Measurements from ENCODE around the gene TMEM187. TPM values are rescaled to one million over a fixed set of nuclear protein-coding genes. Genes with fewer than 3 reads are reported as not detected.

The TMEM187 gene
- total RNA-seq, 1 donor from 2014 or later = 14.4 TPM

DNA sequence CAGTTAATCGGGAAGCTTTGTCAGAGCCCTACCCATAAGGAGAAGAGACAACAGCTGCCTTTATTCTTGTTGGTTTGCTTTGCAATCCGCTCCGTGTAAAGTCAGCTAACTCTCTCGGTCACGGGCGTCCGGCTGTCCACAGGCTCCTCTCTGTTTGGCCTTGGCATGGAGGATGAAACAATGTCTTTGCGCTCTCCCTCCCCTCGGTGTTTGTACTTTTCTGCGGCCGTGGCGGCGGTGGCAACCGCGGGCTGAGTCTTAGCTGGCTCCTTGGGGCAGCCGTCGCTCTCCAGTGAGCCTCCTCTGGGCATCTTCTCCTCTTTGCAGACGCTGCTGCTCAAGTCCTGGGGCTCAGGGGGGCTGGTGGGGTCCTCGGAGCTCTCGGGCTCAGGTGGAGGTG lies 57.7 kb downstream of the TMEM187 start:
- Mint-ChIP-seq H3K27me3 (no peaks in the 10 kb centered on the region), H3K27ac (no peak overlapping the region), H3K4me3 (no peak overlapping the region), H3K4me1 (ENCODE audit: unreplicated experiment) (peaks cover 7% of the 10 kb centered on the region), H3K36me3 (peaks cover 4% of the 10 kb centered on the region), H3K9me3 (no peaks in the 10 kb centered on the region)
- no peak for DNase-seq (ENCODE audit: extremely low spot score, unreplicated experiment)
- TF ChIP-seq, protein P1, sequence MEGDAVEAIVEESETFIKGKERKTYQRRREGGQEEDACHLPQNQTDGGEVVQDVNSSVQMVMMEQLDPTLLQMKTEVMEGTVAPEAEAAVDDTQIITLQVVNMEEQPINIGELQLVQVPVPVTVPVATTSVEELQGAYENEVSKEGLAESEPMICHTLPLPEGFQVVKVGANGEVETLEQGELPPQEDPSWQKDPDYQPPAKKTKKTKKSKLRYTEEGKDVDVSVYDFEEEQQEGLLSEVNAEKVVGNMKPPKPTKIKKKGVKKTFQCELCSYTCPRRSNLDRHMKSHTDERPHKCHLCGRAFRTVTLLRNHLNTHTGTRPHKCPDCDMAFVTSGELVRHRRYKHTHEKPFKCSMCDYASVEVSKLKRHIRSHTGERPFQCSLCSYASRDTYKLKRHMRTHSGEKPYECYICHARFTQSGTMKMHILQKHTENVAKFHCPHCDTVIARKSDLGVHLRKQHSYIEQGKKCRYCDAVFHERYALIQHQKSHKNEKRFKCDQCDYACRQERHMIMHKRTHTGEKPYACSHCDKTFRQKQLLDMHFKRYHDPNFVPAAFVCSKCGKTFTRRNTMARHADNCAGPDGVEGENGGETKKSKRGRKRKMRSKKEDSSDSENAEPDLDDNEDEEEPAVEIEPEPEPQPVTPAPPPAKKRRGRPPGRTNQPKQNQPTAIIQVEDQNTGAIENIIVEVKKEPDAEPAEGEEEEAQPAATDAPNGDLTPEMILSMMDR (conservative IDR thresholded peaks at IDR 0.05) = no peak

DNA sequence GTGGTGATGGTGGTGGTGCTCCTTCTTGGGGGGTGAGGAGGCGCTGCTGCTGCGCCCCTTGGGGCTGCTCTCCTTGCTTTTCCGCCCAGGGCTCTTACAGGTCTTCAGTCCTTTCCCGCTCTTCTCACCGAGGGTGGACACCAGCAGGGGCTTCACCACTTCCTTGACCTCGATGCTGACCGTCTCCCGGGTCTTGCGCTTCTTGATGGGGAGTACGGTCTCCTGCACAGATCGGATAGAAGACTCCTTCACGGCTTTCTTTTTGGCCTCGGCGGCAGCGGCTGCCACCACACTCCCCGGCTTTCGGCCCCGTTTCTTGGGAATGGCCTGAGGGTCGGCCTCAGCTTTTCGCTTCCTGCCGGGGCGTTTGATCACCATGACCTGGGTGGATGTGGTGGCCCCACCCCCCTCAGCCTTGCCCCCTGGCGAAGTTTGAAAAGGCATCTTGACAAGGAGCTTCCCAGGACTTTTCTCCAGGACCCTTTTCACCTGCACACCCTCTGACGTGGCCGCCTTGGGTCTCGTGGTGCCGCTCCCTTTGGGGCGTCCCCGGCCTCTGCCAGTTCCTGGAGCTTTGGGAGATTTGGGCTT lies 58.3 kb downstream of the TMEM187 start:
- Mint-ChIP-seq H3K4me1 (ENCODE audit: unreplicated experiment) (peaks cover 3% of the 10 kb centered on the region), H3K27ac (no peak overlapping the region), H3K36me3 (peaks cover 4% of the 10 kb centered on the region), H3K4me3 (no peak overlapping the region), H3K9me3 (no peaks in the 10 kb centered on the region), H3K27me3 (no peaks in the 10 kb centered on the region)
- TF ChIP-seq, protein P1 (conservative IDR thresholded peaks at IDR 0.05) = no peak
- no peak for DNase-seq (ENCODE audit: extremely low spot score, unreplicated experiment)

DNA sequence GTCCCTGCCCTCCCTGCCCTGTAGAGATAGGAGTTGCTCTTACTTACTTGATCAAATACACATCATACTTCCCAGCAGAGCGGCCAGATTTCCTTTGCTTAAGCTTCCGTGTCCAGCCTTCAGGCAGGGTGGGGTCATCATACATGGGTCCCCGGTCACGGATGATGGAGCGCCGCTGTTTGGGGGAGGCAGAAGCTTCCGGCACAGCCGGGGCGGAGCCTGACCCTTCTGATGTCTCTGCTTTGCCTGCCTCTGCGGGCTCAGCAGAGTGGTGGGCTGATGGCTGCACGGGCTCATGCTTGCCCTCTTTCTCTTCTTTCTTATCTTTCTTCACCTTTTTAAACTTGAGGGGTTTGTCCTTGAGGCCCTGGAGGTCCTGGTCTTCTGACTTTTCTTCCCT lies 59.6 kb downstream of the TMEM187 start:
- no peaks in the 10 kb centered on the region for H3K4me1 Mint-ChIP-seq (ENCODE audit: unreplicated experiment)
- H3K9me3 Mint-ChIP-seq = no peaks in the 10 kb centered on the region
- peak overlapping the region; percentile 47 for H3K27ac Mint-ChIP-seq
- H3K27me3 Mint-ChIP-seq = no peaks in the 10 kb centered on the region
- TF ChIP-seq, protein P1 (conservative IDR thresholded peaks at IDR 0.05) = no peak
- no peak overlapping the region for H3K4me3 Mint-ChIP-seq
- H3K36me3 Mint-ChIP-seq = peaks cover 4% of the 10 kb centered on the region
- DNase-seq (ENCODE audit: extremely low spot score, unreplicated experiment) = no peak

DNA sequence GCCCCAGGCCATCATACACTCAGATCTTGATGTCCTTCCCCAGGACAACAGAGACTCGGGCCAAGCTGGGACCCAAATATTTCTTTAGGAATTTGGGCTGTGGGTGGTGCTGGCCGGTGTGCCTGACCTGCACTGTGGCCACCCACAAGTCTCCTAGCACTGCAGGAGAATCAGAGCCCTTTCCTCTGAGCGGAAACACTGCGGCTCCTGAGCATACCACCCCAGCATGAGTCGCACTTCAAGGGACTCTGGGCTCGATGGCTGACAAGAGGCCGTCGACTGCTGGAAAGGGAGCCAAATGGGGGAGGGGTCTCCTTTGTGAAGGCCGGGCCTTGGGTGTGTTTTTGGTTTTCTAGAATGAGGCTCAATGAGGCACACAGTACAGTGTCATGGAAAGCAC lies 60.1 kb downstream of the TMEM187 start:
- Mint-ChIP-seq H3K9me3 (no peaks in the 10 kb centered on the region), H3K27me3 (no peaks in the 10 kb centered on the region), H3K36me3 (peaks cover 4% of the 10 kb centered on the region), H3K27ac (no peak overlapping the region), H3K4me3 (no peak overlapping the region), H3K4me1 (ENCODE audit: unreplicated experiment) (no peaks in the 10 kb centered on the region)
- no peak for DNase-seq (ENCODE audit: extremely low spot score, unreplicated experiment)
- TF ChIP-seq, protein P1 (conservative IDR thresholded peaks at IDR 0.05) = no peak

Small RNA genes within 50 kb of the gene (microRNA-seq; reads per million reads assigned to microRNA genes)
- gene MIR3202-1 (not detected), gene MIR3202-2 (not detected), gene MIR718 (not detected)

Other genes with a start within 250 kb of the TMEM187 start
- gene BCAP31, start 248.4 kb upstream of the TMEM187 start, total RNA-seq (ENCODE audit: low replicate concordance) = 160 and 223 TPM in 2 replicates
- gene ABCD1, start 247.9 kb upstream of the TMEM187 start, total RNA-seq (ENCODE audit: low replicate concordance) = 6.2 and 8.0 TPM in 2 replicates
- 1.2 and 1.4 TPM in 2 replicates for gene PLXNB3, start 208.5 kb upstream of the TMEM187 start, total RNA-seq (ENCODE audit: low replicate concordance)
- not detected in 2 replicates for gene SRPK3, start 191.7 kb upstream of the TMEM187 start, total RNA-seq (ENCODE audit: low replicate concordance)
- gene IDH3G, start 178.4 kb upstream of the TMEM187 start, total RNA-seq (ENCODE audit: low replicate concordance) = 42.9 and 50.0 TPM in 2 replicates
- 271 and 390 TPM in 2 replicates for gene SSR4, start 178.1 kb upstream of the TMEM187 start, total RNA-seq (ENCODE audit: low replicate concordance)
- 2.7 and 23.9 TPM in 2 replicates for gene PDZD4, start 142.2 kb upstream of the TMEM187 start, total RNA-seq (ENCODE audit: low replicate concordance)
- gene L1CAM, start 86.6 kb upstream of the TMEM187 start, total RNA-seq (ENCODE audit: low replicate concordance) = 2.9 and 12.6 TPM in 2 replicates
- gene AVPR2, start 68.1 kb upstream of the TMEM187 start, total RNA-seq (ENCODE audit: low replicate concordance) = not detected in 2 replicates
- 7.7 and 8.8 TPM in 2 replicates for gene ARHGAP4, start 46.5 kb upstream of the TMEM187 start, total RNA-seq (ENCODE audit: low replicate concordance)
- 73.8 and 82.7 TPM in 2 replicates for gene NAA10, start 37.7 kb upstream of the TMEM187 start, total RNA-seq (ENCODE audit: low replicate concordance)
- 4.9 and 6.7 TPM in 2 replicates for gene RENBP, start 28.1 kb upstream of the TMEM187 start, total RNA-seq (ENCODE audit: low replicate concordance)
- gene HCFC1, start 936 bp upstream of the TMEM187 start, total RNA-seq (ENCODE audit: low replicate concordance) = 81.2 and 98.0 TPM in 2 replicates
- gene IRAK1, start 47.1 kb downstream of the TMEM187 start, total RNA-seq (ENCODE audit: low replicate concordance) = 83.8 and 86.1 TPM in 2 replicates
- gene MECP2, start 125.0 kb downstream of the TMEM187 start, total RNA-seq (ENCODE audit: low replicate concordance) = 32.0 and 37.7 TPM in 2 replicates
- gene OPN1LW, start 171.5 kb downstream of the TMEM187 start, total RNA-seq (ENCODE audit: low replicate concordance) = not detected in 2 replicates
- not detected in 2 replicates for gene OPN1MW, start 209.8 kb downstream of the TMEM187 start, total RNA-seq (ENCODE audit: low replicate concordance)
- gene OPN1MW2, start 247.0 kb downstream of the TMEM187 start, total RNA-seq (ENCODE audit: low replicate concordance) = not detected in 2 replicates